SK-N-SH (cell line): ENCODE measurements around the gene DGKD. TPM values are rescaled to one million over a fixed set of nuclear protein-coding genes. Genes with fewer than 3 reads are reported as not detected.

Source experiments
- CTCF ChIA-PET: fragments of 300-600, 350-600 bp; formaldehyde crosslinking; extraction: SDS; loops from one replicate; lab custom pipeline; 2021; lab: Yijun Ruan, JAX
- POLR2A ChIA-PET: fragments of 350-600 bp; sonication (Branson Sonifier 250); formaldehyde crosslinking; extraction: SDS; loops from one replicate; lab custom pipeline; 2020; ENCODE audit warnings: antibody characterized with exemption, inconsistent platforms; lab: Yijun Ruan, JAX
- DNase-seq: peaks from one replicate; pipeline ENCODE4 v3.0.0; 2012
- H2AFZ ChIP-seq: fragments of 200-600 bp; sonication (generic); 2 replicates; pipeline ENCODE4 v1.8.1; 2016; ENCODE audit warnings: antibody characterized with exemption, mild to moderate bottlenecking, low read depth
- H3F3A ChIP-seq: fragments of 200-600 bp; sonication (generic); replicated peaks from 2 replicates; pipeline ENCODE3; 2016; ENCODE audit warnings: antibody characterized with exemption, mild to moderate bottlenecking; ENCODE audit not compliant: insufficient read depth
- H3K27ac ChIP-seq, 2 experiments: fragments of 200-500 bp in 1 of 2; fragments of 200-600 bp in 1 of 2; sonication (Bioruptor generic) in 1 of 2; sonication (generic), shearing (Covaris generic) in 1 of 2; 2 replicates each; pipeline versions ENCODE4 v1.5.1 to v1.6.1; 2014 to 2016; ENCODE audit warnings: low read depth in 2 of 2, inconsistent platforms in 1 of 2, low read length in 1 of 2, mild to moderate bottlenecking in 1 of 2, mixed read lengths in 1 of 2
- H3K27me3 ChIP-seq: fragments of 200-600 bp; sonication (generic), shearing (Covaris generic); 2 replicates; pipeline ENCODE4 v1.6.1; 2016; ENCODE audit warnings: mixed run types; ENCODE audit not compliant: insufficient read depth
- H3K36me3 ChIP-seq, 2 experiments: fragments of 200-500 bp in 1 of 2; fragments of 200-600 bp in 1 of 2; sonication (Bioruptor generic) in 1 of 2; sonication (generic) in 1 of 2; replicated peaks in 1 of 2; 2 replicates each; pipeline versions ENCODE3 to v1.5.1; 2014 to 2016; ENCODE audit warnings: low read length in 1 of 2, mild to moderate bottlenecking in 1 of 2; ENCODE audit not compliant: insufficient read depth in 2 of 2, control insufficient read depth in 1 of 2
- H3K4me1 ChIP-seq, 2 experiments: fragments of 200-500 bp in 1 of 2; fragments of 200-600 bp in 1 of 2; sonication (Bioruptor generic) in 1 of 2; sonication (generic), shearing (Covaris generic) in 1 of 2; 2 replicates each; pipeline versions ENCODE4 v1.5.1 to v1.6.1; 2014 to 2016; ENCODE audit warnings: low read depth in 1 of 2, low read length in 1 of 2, mixed run types in 1 of 2; ENCODE audit not compliant: insufficient read depth in 2 of 2, control insufficient read depth in 1 of 2
- H3K4me2 ChIP-seq: fragments of 200-600 bp; sonication (generic), shearing (Covaris generic); 2 replicates; pipeline ENCODE4 v1.6.1; 2017; ENCODE audit warnings: mixed run types
- H3K4me3 ChIP-seq, 2 experiments: fragments of 200-500 bp in 1 of 2; fragments of 200-600 bp in 1 of 2; sonication (Bioruptor generic) in 1 of 2; sonication (generic), shearing (Covaris generic) in 1 of 2; 2 replicates each; pipeline versions ENCODE4 v1.5.1 to v1.8.1; 2014 to 2016; ENCODE audit warnings: low read depth in 2 of 2, inconsistent platforms in 1 of 2, low read length in 1 of 2, mild to moderate bottlenecking in 1 of 2, mixed read lengths in 1 of 2, moderate library complexity in 1 of 2
- H3K79me2 ChIP-seq: fragments of 200-600 bp; sonication (generic); 2 replicates; pipeline ENCODE4 v1.8.1; 2017; ENCODE audit warnings: mild to moderate bottlenecking; ENCODE audit not compliant: insufficient read depth
- H3K9ac ChIP-seq: fragments of 200-600 bp; sonication (generic); 2 replicates; pipeline ENCODE4 v1.6.1; 2017; ENCODE audit warnings: mixed run types
- H3K9me2 ChIP-seq: fragments of 200-600 bp; sonication (generic); 2 replicates; pipeline ENCODE4 v1.6.1; 2017; ENCODE audit warnings: mixed run types
- H3K9me3 ChIP-seq: fragments of 200-600 bp; sonication (generic); 2 replicates; pipeline ENCODE4 v1.6.1; 2017; ENCODE audit warnings: mixed run types, mild to moderate bottlenecking, moderate library complexity
- H4K20me1 ChIP-seq: fragments of 200-600 bp; sonication (generic); 2 replicates; pipeline ENCODE4 v1.6.1; 2017; ENCODE audit warnings: mild to moderate bottlenecking, mixed run types; ENCODE audit not compliant: insufficient read depth
- CHD2 ChIP-seq: fragments of 150-350 bp; IDR thresholded peaks from 2 replicates; pipeline ENCODE4 v1.6.1; 2018; ENCODE audit warnings: low read length; ENCODE audit not compliant: partially characterized antibody
- CTCF ChIP-seq: fragments of 200-600 bp; sonication (generic); IDR thresholded peaks from 2 replicates; pipeline ENCODE4 v1.6.1; 2017; ENCODE audit warnings: antibody characterized with exemption, mild to moderate bottlenecking, moderate library complexity
- ELF1 ChIP-seq: IDR thresholded peaks from 2 replicates; pipeline ENCODE4 v1.4.0; 2012
- MAX ChIP-seq: IDR thresholded peaks from 2 replicates; pipeline ENCODE4 v1.4.0; 2012; ENCODE audit warnings: low read depth
- MEF2A ChIP-seq: IDR thresholded peaks from 2 replicates; pipeline ENCODE4 v1.4.0; 2012; ENCODE audit warnings: low read depth, borderline replicate concordance
- RAD21 ChIP-seq: IDR thresholded peaks from 2 replicates; pipeline ENCODE4 v1.6.1; 2012; ENCODE audit warnings: mild to moderate bottlenecking, low read length
- RCOR1 ChIP-seq: fragments of 150-350 bp; IDR thresholded peaks from 2 replicates; pipeline ENCODE4 v1.6.1; 2017; ENCODE audit warnings: antibody characterized with exemption, low read length
- SIN3A ChIP-seq: IDR thresholded peaks from 2 replicates; pipeline ENCODE4 v1.6.1; 2012; ENCODE audit warnings: low read depth, mild to moderate bottlenecking, low read length, moderate library complexity, borderline replicate concordance
- SMC3 ChIP-seq: IDR thresholded peaks from 2 replicates; pipeline ENCODE4 v1.6.1; 2012; ENCODE audit warnings: low read depth, low read length, improper control_type of control experiment
- TEAD4 ChIP-seq: IDR thresholded peaks from 2 replicates; pipeline ENCODE4 v1.4.0; 2012; ENCODE audit warnings: mild to moderate bottlenecking, borderline replicate concordance; ENCODE audit not compliant: insufficient read depth
- USF1 ChIP-seq: IDR thresholded peaks from 2 replicates; pipeline ENCODE4 v1.4.0; 2012; ENCODE audit warnings: low read depth, borderline replicate concordance
- YY1 ChIP-seq: IDR thresholded peaks from 2 replicates; pipeline ENCODE4 v1.4.0; 2012; ENCODE audit warnings: low read depth, mild to moderate bottlenecking
- WGBS: methylation state at CpG from one replicate; pipeline ENCODE4 v1.1.6; 2017; ENCODE audit warnings: low lambda C conversion rate; 5-methylcytosine and 5-hydroxymethylcytosine counted together
- polyA plus RNA-seq, 3 experiments: library from polyadenylated mRNA; depleted of rRNA; stranded (reverse); fragments of >200 nt; gene quantifications; 2 replicates each; pipeline ENCODE4 v1.2.3, GENCODE V29; 2012

Gene DGKD
- polyA plus RNA-seq, 1 of the 3 experiments (the other 2 are of a cell fraction): 21.7 TPM

- Histone ChIP-seq H2AFZ (no peak overlapping the region), H3K36me3 (peaks cover 0 to 30% of the 10 kb centered on the region in 2 experiments)
- CTCF ChIA-PET: interaction anchor here (1.6 to 2.6 kb wide), 3 partner anchors 8 to 276 kb away, joined by 3 to 10 read pairs (median 10); no protein-coding TSS in a partner anchor
These were observed 81.3 kb downstream of the DGKD start for GRCh38 chr2:233435436-233436190.

GRCh38 chr2:233436191-233436581, 81.9 kb downstream of the DGKD start:
- Histone ChIP-seq H4K20me1 (no peaks in the 10 kb centered on the region), H3K4me2 (no peak overlapping the region), H3K79me2 (peaks cover 33% of the 10 kb centered on the region), H3K4me1 (no peaks in the 10 kb centered on the region), H3K9me3 (no peaks in the 10 kb centered on the region), H3K9me2 (no peaks in the 10 kb centered on the region), H3F3A (no peaks in the 10 kb centered on the region), H3K27ac (no peak overlapping the region), H3K4me3 (no peak overlapping the region), H2AFZ (no peak overlapping the region), H3K36me3 (peaks cover 0 to 30% of the 10 kb centered on the region in 2 experiments), H3K27me3 (no peaks in the 10 kb centered on the region), H3K9ac (no peak overlapping the region)
- ChIA-PET CTCF (interaction anchor here (1.6 to 2.6 kb wide), 2 partner anchors 12 to 275 kb away, joined by 3 to 10 read pairs; no protein-coding TSS in a partner anchor), POLR2A (no interaction called here)
- 94% methylated on average over 11 of the region's 15 CpGs for WGBS
- no peak for TF ChIP-seq TEAD4
- TF ChIP-seq SIN3A: no peak
- no peak for TF ChIP-seq RAD21
- TF ChIP-seq RCOR1: no peak
- no peak for TF ChIP-seq CTCF
- TF ChIP-seq YY1: no peak
- no peak for TF ChIP-seq MAX
- DNase-seq: no peak

More at GRCh38 chr2:233435436-233436190, 81.3 kb downstream of the DGKD start:
- H3K27ac ChIP-seq: no peak overlapping the region
- no peaks in the 10 kb centered on the region for H3K27me3 ChIP-seq
- H4K20me1 ChIP-seq: no peaks in the 10 kb centered on the region
- no peak overlapping the region for H3K4me3 ChIP-seq
- DNase-seq: no peak
- no peak overlapping the region for H3K9ac ChIP-seq
- H3F3A ChIP-seq: no peaks in the 10 kb centered on the region
- WGBS: 95% methylated on average over 15 of the region's 18 CpGs
- peaks cover 0 to 6% of the 10 kb centered on the region in 2 experiments; a peak in 2 of 4 replicates for H3K4me1 ChIP-seq
- TF ChIP-seq MEF2A (no peak), CHD2 (no peak), SMC3 (no peak), USF1 (no peak), ELF1 (no peak)
- peaks cover 39% of the 10 kb centered on the region for H3K79me2 ChIP-seq
- no peaks in the 10 kb centered on the region for H3K9me2 ChIP-seq
- H3K4me2 ChIP-seq: no peak overlapping the region
- no peaks in the 10 kb centered on the region for H3K9me3 ChIP-seq
- POLR2A ChIA-PET: no interaction called here
